ENCODE measurements around the gene RNF220. TPM values are rescaled to one million over a fixed set of nuclear protein-coding genes. Genes with fewer than 3 reads are reported as not detected.

Gene RNF220
- total RNA-seq, 1 experiment from 2014 or later = 128 TPM

DNA sequence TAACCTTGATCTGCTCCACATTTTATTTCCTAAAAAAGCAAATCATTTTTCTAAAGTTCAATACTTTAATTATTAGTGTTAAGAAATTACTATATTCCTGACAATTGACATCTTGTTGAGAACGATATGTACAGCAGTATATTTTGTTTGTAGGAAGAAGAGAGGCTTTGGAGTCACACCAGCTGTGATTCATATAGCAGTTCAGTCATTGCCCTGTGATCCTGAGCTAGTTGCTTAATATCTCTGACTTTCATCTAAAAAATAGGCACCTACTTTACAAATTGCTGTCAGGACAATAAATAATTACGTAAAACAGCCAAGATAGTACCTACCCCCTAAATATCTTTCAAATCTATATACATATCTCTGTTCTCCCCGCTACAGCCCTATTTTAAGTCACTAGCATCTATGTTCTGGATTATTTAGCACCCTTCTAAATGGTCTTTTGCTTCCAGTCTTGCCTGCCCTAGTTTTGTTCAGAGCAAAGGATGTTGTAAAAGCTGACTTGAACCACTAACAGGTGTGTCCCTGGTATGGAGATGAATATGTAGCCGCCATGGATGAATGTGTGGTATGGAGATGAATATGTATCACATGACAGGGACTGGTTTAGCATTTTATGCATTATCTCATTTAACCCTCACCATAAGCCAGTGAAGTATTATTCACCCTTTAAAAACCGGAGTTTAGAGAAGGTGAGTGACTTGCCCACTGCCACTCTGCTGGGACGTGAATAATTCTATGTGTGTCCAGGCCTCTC is 42.2 kb downstream of the RNF220 start (continued):
- TF ChIP-seq, protein P1, sequence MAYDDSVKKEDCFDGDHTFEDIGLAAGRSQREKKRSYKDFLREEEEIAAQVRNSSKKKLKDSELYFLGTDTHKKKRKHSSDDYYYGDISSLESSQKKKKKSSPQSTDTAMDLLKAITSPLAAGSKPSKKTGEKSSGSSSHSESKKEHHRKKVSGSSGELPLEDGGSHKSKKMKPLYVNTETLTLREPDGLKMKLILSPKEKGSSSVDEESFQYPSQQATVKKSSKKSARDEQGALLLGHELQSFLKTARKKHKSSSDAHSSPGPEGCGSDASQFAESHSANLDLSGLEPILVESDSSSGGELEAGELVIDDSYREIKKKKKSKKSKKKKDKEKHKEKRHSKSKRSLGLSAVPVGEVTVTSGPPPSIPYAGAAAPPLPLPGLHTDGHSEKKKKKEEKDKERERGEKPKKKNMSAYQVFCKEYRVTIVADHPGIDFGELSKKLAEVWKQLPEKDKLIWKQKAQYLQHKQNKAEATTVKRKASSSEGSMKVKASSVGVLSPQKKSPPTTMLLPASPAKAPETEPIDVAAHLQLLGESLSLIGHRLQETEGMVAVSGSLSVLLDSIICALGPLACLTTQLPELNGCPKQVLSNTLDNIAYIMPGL (CRISPR knock-in tag; IDR thresholded peaks at IDR 0.05) = no peak
- no peak for TF ChIP-seq AR (CRISPR knock-in tag; IDR thresholded peaks at IDR 0.05)

- ChIA-PET POLR2A (no interaction called here), CTCF (no interaction called here)
- Mint-ChIP-seq H3K36me3 (peaks cover 21% of the 10 kb centered on the region), H3K4me3 (no peak overlapping the region), H3K27ac (no peak overlapping the region), H3K9me3 (peaks cover 28% of the 10 kb centered on the region), H3K27me3 (ENCODE audit: low read depth) (no peaks in the 10 kb centered on the region; the same call in 1 of the 2 replicates), H3K4me1 (no peaks in the 10 kb centered on the region)
- DNase-seq (ENCODE audit: low spot score) = no peak
- no peak for ATAC-seq
- TF ChIP-seq ZNF281 (CRISPR knock-in tag; IDR thresholded peaks at IDR 0.05) (no peak), ZNF416 (CRISPR knock-in tag; IDR thresholded peaks at IDR 0.05) (no peak), MXD4 (CRISPR knock-in tag; IDR thresholded peaks at IDR 0.05; ENCODE audit: borderline replicate concordance) (no peak), ELF4 (CRISPR knock-in tag; IDR thresholded peaks at IDR 0.05; ENCODE audit: low read depth) (no peak), OVOL2 (CRISPR knock-in tag; IDR thresholded peaks at IDR 0.05; ENCODE audit: borderline replicate concordance) (no peak), NFATC4 (CRISPR knock-in tag; IDR thresholded peaks at IDR 0.05) (no peak), PRRX2 (CRISPR knock-in tag; IDR thresholded peaks at IDR 0.05) (no peak), ZNF263 (CRISPR knock-in tag; IDR thresholded peaks at IDR 0.05; ENCODE audit: low read depth) (no peak), IRF2 (CRISPR knock-in tag; IDR thresholded peaks at IDR 0.05; ENCODE audit: borderline replicate concordance, low read depth) (no peak), NR2C2 (CRISPR knock-in tag; IDR thresholded peaks at IDR 0.05) (no peak), CREB1 (CRISPR knock-in tag; IDR thresholded peaks at IDR 0.05) (no peak), ESRRA (CRISPR knock-in tag; IDR thresholded peaks at IDR 0.05; ENCODE audit: borderline replicate concordance) (no peak), RORB (CRISPR knock-in tag; IDR thresholded peaks at IDR 0.05) (no peak)
- TF ChIP-seq, protein P2, sequence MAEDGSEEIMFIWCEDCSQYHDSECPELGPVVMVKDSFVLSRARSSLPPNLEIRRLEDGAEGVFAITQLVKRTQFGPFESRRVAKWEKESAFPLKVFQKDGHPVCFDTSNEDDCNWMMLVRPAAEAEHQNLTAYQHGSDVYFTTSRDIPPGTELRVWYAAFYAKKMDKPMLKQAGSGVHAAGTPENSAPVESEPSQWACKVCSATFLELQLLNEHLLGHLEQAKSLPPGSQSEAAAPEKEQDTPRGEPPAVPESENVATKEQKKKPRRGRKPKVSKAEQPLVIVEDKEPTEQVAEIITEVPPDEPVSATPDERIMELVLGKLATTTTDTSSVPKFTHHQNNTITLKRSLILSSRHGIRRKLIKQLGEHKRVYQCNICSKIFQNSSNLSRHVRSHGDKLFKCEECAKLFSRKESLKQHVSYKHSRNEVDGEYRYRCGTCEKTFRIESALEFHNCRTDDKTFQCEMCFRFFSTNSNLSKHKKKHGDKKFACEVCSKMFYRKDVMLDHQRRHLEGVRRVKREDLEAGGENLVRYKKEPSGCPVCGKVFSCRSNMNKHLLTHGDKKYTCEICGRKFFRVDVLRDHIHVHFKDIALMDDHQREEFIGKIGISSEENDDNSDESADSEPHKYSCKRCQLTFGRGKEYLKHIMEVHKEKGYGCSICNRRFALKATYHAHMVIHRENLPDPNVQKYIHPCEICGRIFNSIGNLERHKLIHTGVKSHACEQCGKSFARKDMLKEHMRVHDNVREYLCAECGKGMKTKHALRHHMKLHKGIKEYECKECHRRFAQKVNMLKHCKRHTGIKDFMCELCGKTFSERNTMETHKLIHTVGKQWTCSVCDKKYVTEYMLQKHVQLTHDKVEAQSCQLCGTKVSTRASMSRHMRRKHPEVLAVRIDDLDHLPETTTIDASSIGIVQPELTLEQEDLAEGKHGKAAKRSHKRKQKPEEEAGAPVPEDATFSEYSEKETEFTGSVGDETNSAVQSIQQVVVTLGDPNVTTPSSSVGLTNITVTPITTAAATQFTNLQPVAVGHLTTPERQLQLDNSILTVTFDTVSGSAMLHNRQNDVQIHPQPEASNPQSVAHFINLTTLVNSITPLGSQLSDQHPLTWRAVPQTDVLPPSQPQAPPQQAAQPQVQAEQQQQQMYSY (CRISPR knock-in tag; IDR thresholded peaks at IDR 0.05) = no peak
- TF ChIP-seq, protein P3, sequence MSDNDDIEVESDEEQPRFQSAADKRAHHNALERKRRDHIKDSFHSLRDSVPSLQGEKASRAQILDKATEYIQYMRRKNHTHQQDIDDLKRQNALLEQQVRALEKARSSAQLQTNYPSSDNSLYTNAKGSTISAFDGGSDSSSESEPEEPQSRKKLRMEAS (CRISPR knock-in tag; IDR thresholded peaks at IDR 0.05) = no peak
Observed at GRCh38 chr1:44453798-44454349, 48.8 kb downstream of the RNF220 start.

Data from WTC11 (cell line).